H1 (cell line): ENCODE results near the gene EPX. TPM values are rescaled to one million over a fixed set of nuclear protein-coding genes. Genes with fewer than 3 reads are reported as not detected.

Source experiments
- ASH2L ChIP-seq: fragments of 200-600, 300-600 bp; sonication (generic); IDR thresholded peaks from one replicate; pipeline ENCODE4 v1.7.1; 2017; ENCODE audit warnings: low read length
- BACH1 ChIP-seq: IDR thresholded peaks from 2 replicates; pipeline ENCODE4 v1.6.1; 2012; ENCODE audit warnings: low read length, improper control_type of control experiment
- NRF1 ChIP-seq: IDR thresholded peaks from 2 replicates; pipeline ENCODE4 v1.6.1; 2011; ENCODE audit warnings: mild to moderate bottlenecking, low read depth, low read length, improper control_type of control experiment
- SIRT6 ChIP-seq: IDR thresholded peaks from one replicate; pipeline ENCODE4 v1.7.1; 2012; ENCODE audit warnings: low read length, inconsistent platforms
- polyA plus RNA-seq, 7 experiments: library from polyadenylated mRNA; depleted of rRNA in 3 of 7; stranded (reverse) in 5 of 7; unstranded in 2 of 7; fragments of >200 nt in 5 of 7; fragments of 200-250 nt in 2 of 7; gene quantifications; 1 replicate in 5 of 7; 2 replicates in 1 of 7; 4 replicates in 1 of 7; pipeline versions ENCODE4 v1.2.1 to v1.2.3, GENCODE V29; 2011 to 2013; ENCODE audit warnings: missing spikeins in 2 of 7, mixed read lengths in 2 of 7
- total RNA-seq: library from RNA; stranded (reverse); fragmentation: NEBNext Ultra II Directional; extraction: Animal tissue kit (Norgen Biotek cat#: 25700); gene quantifications from 2 replicates; pipeline ENCODE4 v1.2.1, GENCODE V29; 2021
- TF ChIP-seq, protein P1 (sequence below), 3 experiments: IDR thresholded peaks; 1 replicate in 2 of 3; 2 replicates in 1 of 3; pipeline versions ENCODE4 v1.5.1 to v1.6.1; 2011; ENCODE audit warnings: low read length in 3 of 3, mild to moderate bottlenecking in 3 of 3, inconsistent platforms in 2 of 3, low read depth in 1 of 3, moderate library complexity in 1 of 3; ENCODE audit not compliant: insufficient read depth in 1 of 3; ENCODE audit errors: control extremely low read depth in 1 of 3

The EPX gene
- total and polyA plus RNA-seq, 2 of the 8 experiments (the other 6 are each of a cell fraction or from before 2014, with no cell fraction given) = not detected

DNA sequence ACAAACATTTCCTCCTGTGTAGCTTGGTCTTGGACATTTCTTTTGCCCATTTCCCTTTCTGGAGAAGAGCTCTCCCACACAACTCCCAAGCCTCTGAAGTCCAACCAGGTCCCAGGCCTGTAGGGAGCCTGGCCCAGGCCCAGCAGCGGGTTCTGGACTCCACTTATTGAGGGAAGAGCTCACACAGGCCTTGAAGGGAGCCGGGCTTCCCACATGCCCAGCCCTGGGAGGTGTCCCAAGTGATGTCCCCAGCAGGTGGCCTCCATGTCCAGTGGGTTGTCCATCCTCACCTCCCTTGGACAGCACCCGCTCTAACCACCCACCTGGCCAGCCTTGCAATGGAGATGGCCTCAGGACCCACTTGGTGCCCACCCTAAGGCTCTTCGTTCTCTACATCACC, 5.9 kb upstream of the EPX start (continued):
- TF ChIP-seq, protein P1, sequence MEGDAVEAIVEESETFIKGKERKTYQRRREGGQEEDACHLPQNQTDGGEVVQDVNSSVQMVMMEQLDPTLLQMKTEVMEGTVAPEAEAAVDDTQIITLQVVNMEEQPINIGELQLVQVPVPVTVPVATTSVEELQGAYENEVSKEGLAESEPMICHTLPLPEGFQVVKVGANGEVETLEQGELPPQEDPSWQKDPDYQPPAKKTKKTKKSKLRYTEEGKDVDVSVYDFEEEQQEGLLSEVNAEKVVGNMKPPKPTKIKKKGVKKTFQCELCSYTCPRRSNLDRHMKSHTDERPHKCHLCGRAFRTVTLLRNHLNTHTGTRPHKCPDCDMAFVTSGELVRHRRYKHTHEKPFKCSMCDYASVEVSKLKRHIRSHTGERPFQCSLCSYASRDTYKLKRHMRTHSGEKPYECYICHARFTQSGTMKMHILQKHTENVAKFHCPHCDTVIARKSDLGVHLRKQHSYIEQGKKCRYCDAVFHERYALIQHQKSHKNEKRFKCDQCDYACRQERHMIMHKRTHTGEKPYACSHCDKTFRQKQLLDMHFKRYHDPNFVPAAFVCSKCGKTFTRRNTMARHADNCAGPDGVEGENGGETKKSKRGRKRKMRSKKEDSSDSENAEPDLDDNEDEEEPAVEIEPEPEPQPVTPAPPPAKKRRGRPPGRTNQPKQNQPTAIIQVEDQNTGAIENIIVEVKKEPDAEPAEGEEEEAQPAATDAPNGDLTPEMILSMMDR (IDR thresholded peaks at IDR 0.05; ENCODE audit: control extremely low read depth in 1 of 3, insufficient read depth in 1 of 3, low read depth in 1 of 3, low read length in 3 of 3) = no peak
- TF ChIP-seq NRF1 = no peak
- no peak for TF ChIP-seq SIRT6
- no peak for TF ChIP-seq BACH1
- TF ChIP-seq ASH2L = no peak
- TF ChIP-seq, all 59 proteins: peak for 0
